Measurements from ENCODE around the gene SPAG16. TPM values are rescaled to one million over a fixed set of nuclear protein-coding genes. Genes with fewer than 3 reads are reported as not detected.

Gene SPAG16
- total RNA-seq, 1 experiment from 2014 or later: 13.0 TPM

DNA sequence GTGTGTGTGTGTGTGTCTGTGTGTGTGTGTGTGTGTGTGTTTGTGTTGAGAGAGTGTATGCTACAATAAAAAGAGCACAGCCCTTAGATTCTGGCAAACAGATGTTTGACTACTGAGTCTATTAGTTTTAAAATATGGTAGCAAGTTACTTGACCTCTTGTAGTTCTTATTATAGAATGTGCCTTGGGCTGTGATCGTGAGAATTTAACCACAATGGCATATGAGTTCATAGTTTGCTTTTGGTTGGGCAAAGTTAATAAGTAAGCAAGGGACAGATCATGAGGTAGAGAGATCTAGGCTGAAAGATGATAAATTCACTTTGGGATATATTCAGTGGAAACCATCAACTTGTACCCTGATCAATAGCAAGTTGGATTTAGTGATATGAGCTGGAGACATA lies 792.3 kb downstream of the SPAG16 start:
- no peaks in the 10 kb centered on the region for H3K4me1 ChIP-seq (ENCODE audit: control insufficient read depth, insufficient read depth, low read length)
- no TSS peak for BruUV-seq (replicated peaks)
- no peak overlapping the region for H3K4me3 ChIP-seq (ENCODE audit: low read depth in 2 of 2, low read length in 2 of 2)
- no peak overlapping the region for H3K27ac ChIP-seq (ENCODE audit: low read length)
- ChIA-PET POLR2A (no interaction called here), CTCF (no interaction called here)
- in situ Hi-C loops (cut with HindIII; ENCODE audit: low pct_unique_long_range_greater_than_20kb, low sequenced_read_pairs) (no loop called here), intact Hi-C loops (cut with micrococcal nuclease; ENCODE audit: unreplicated experiment) (no loop called here)
- no peak for DNase-seq (ENCODE audit: low read depth, low spot score)
- H3K27me3 ChIP-seq (ENCODE audit: control insufficient read depth, insufficient read depth, low read length): no peaks in the 10 kb centered on the region
- ATAC-seq: no peak
- H3K9me3 ChIP-seq (ENCODE audit: control insufficient read depth, insufficient read depth, low read depth, low read length): no peaks in the 10 kb centered on the region
- H3K36me3 ChIP-seq (ENCODE audit: control insufficient read depth, insufficient read depth, low read length): no peaks in the 10 kb centered on the region
- TF ChIP-seq TCF7L2 (IDR thresholded peaks at IDR 0.05; ENCODE audit: low read depth, low read length): no peak
- TF ChIP-seq, protein P1, sequence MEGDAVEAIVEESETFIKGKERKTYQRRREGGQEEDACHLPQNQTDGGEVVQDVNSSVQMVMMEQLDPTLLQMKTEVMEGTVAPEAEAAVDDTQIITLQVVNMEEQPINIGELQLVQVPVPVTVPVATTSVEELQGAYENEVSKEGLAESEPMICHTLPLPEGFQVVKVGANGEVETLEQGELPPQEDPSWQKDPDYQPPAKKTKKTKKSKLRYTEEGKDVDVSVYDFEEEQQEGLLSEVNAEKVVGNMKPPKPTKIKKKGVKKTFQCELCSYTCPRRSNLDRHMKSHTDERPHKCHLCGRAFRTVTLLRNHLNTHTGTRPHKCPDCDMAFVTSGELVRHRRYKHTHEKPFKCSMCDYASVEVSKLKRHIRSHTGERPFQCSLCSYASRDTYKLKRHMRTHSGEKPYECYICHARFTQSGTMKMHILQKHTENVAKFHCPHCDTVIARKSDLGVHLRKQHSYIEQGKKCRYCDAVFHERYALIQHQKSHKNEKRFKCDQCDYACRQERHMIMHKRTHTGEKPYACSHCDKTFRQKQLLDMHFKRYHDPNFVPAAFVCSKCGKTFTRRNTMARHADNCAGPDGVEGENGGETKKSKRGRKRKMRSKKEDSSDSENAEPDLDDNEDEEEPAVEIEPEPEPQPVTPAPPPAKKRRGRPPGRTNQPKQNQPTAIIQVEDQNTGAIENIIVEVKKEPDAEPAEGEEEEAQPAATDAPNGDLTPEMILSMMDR (IDR thresholded peaks at IDR 0.05): no peak
- TF ChIP-seq SIN3A (IDR thresholded peaks at IDR 0.05; ENCODE audit: borderline replicate concordance, insufficient read depth, low read depth, low read length): no peak
- TF ChIP-seq POLR2AphosphoS5 (IDR thresholded peaks at IDR 0.05; ENCODE audit: low read depth, low read length): no peak
- TF ChIP-seq, protein P2, sequence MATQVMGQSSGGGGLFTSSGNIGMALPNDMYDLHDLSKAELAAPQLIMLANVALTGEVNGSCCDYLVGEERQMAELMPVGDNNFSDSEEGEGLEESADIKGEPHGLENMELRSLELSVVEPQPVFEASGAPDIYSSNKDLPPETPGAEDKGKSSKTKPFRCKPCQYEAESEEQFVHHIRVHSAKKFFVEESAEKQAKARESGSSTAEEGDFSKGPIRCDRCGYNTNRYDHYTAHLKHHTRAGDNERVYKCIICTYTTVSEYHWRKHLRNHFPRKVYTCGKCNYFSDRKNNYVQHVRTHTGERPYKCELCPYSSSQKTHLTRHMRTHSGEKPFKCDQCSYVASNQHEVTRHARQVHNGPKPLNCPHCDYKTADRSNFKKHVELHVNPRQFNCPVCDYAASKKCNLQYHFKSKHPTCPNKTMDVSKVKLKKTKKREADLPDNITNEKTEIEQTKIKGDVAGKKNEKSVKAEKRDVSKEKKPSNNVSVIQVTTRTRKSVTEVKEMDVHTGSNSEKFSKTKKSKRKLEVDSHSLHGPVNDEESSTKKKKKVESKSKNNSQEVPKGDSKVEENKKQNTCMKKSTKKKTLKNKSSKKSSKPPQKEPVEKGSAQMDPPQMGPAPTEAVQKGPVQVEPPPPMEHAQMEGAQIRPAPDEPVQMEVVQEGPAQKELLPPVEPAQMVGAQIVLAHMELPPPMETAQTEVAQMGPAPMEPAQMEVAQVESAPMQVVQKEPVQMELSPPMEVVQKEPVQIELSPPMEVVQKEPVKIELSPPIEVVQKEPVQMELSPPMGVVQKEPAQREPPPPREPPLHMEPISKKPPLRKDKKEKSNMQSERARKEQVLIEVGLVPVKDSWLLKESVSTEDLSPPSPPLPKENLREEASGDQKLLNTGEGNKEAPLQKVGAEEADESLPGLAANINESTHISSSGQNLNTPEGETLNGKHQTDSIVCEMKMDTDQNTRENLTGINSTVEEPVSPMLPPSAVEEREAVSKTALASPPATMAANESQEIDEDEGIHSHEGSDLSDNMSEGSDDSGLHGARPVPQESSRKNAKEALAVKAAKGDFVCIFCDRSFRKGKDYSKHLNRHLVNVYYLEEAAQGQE (IDR thresholded peaks at IDR 0.05; ENCODE audit: insufficient read depth in 1 of 2, low read depth in 2 of 2, low read length in 1 of 2): no peak

DNA sequence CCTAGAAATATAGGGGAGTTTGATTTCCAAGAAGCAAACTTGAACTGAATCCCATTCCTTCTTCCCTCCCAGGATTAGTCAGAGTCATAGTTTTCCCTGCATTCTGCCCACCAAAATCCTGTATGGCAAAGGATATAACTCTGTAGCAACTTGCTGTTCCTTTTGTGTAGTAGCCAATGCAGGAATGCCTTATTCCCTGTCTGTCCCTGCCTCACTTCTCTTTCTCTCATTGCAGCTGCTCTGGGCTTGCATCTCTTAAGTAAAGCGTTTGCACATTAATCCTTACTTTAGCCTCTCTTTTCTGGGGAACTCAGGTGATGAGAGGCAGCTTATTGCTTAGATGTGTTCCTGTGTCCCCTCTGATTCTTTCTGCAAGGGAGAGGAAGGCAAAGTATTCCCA lies 793.5 kb downstream of the SPAG16 start:
- Histone ChIP-seq H3K27ac (ENCODE audit: low read length) (no peak overlapping the region), H3K4me1 (ENCODE audit: control insufficient read depth, insufficient read depth, low read length) (no peaks in the 10 kb centered on the region), H3K4me3 (ENCODE audit: low read depth in 2 of 2, low read length in 2 of 2) (no peak overlapping the region), H3K9me3 (ENCODE audit: control insufficient read depth, insufficient read depth, low read depth, low read length) (no peaks in the 10 kb centered on the region), H3K36me3 (ENCODE audit: control insufficient read depth, insufficient read depth, low read length) (no peaks in the 10 kb centered on the region), H3K27me3 (ENCODE audit: control insufficient read depth, insufficient read depth, low read length) (no peaks in the 10 kb centered on the region)
- DNase-seq (ENCODE audit: low read depth, low spot score): no peak
- ChIA-PET POLR2A (no interaction called here), CTCF (no interaction called here)
- TF ChIP-seq, protein P1 (IDR thresholded peaks at IDR 0.05): no peak
- no peak for TF ChIP-seq SIN3A (IDR thresholded peaks at IDR 0.05; ENCODE audit: borderline replicate concordance, insufficient read depth, low read depth, low read length)
- TF ChIP-seq TCF7L2 (IDR thresholded peaks at IDR 0.05; ENCODE audit: low read depth, low read length): no peak
- no peak for TF ChIP-seq POLR2AphosphoS5 (IDR thresholded peaks at IDR 0.05; ENCODE audit: low read depth, low read length)
- TF ChIP-seq, protein P2 (IDR thresholded peaks at IDR 0.05; ENCODE audit: insufficient read depth in 1 of 2, low read depth in 2 of 2, low read length in 1 of 2): no peak
- BruUV-seq (replicated peaks): no TSS peak
- no peak for ATAC-seq
- in situ Hi-C loops (cut with HindIII; ENCODE audit: low pct_unique_long_range_greater_than_20kb, low sequenced_read_pairs) (no loop called here), intact Hi-C loops (cut with micrococcal nuclease; ENCODE audit: unreplicated experiment) (no loop called here)

Measured in Panc1 (cell line).